Sigmoid colon (tissue), 7 donors: ENCODE results near the gene PLD1. TPM values are rescaled to one million over a fixed set of nuclear protein-coding genes. Genes with fewer than 3 reads are reported as not detected.

Source experiments
- DNase-seq: peaks from one replicate; pipeline ENCODE4 v3.0.0-alpha.2; 2019
- H3K27ac ChIP-seq, 4 donors: fragments of 200-600 bp; sonication (generic); one replicate each; pipeline ENCODE4 v1.5.1; 2016 to 2019; ENCODE audit warnings: mild to moderate bottlenecking in 1 of 4
- H3K27me3 ChIP-seq, 3 donors: fragments of 200-600 bp; sonication (generic); one replicate each; pipeline ENCODE4 v1.5.1; 2019; ENCODE audit warnings: mild to moderate bottlenecking in 1 of 3
- H3K36me3 ChIP-seq, 4 donors: fragments of 200-600 bp; sonication (generic); one replicate each; pipeline ENCODE4 v1.5.1; 2016 to 2019
- H3K4me1 ChIP-seq, 4 donors: fragments of 200-600 bp; sonication (generic); one replicate each; pipeline ENCODE4 v1.5.1; 2017 to 2019
- H3K4me3 ChIP-seq, 4 donors: fragments of 200-600 bp; sonication (generic); one replicate each; pipeline ENCODE4 v1.5.1; 2017 to 2019; ENCODE audit warnings: mild to moderate bottlenecking in 2 of 4, moderate library complexity in 1 of 4
- H3K9me3 ChIP-seq, 4 donors: fragments of 200-600 bp in 3 of 4; sonication (generic) in 3 of 4; one replicate each; pipeline versions ENCODE4 v1.5.1 to v1.6.1; 2013 to 2019
- EP300 ChIP-seq, 4 donors: sonication (generic); formaldehyde crosslinking; IDR thresholded peaks; one replicate each; pipeline ENCODE4 v1.6.1; 2017; ENCODE audit warnings: antibody characterized with exemption in 4 of 4
- POLR2A ChIP-seq, 2 donors: fragments of 450-650 bp; IDR thresholded peaks; one replicate each; pipeline ENCODE4 v1.6.1; 2016; ENCODE audit warnings: antibody characterized with exemption in 2 of 2, mild to moderate bottlenecking in 2 of 2, moderate library complexity in 2 of 2
- POLR2AphosphoS5 ChIP-seq, 4 donors: sonication (generic); formaldehyde crosslinking; IDR thresholded peaks; one replicate each; pipeline ENCODE4 v1.6.1; 2017; ENCODE audit warnings: antibody characterized with exemption in 4 of 4
- WGBS, 2 donors: extraction: QIAGEN DNeasy Blood & Tissue Kit; methylation state at CpG; one replicate each; pipeline ENCODE4 v1.1.7; 2013; 5-methylcytosine and 5-hydroxymethylcytosine counted together
- intact Hi-C: fragments of 100-400 bp; cut with DNase I; formaldehyde crosslinking; loops from one replicate; pipeline ENCODE4 v1.15.1; 2023
- polyA plus RNA-seq, 3 donors: library from polyadenylated mRNA; stranded (reverse); fragments of 200-250 nt; gene quantifications; one replicate each; pipeline ENCODE4 v1.2.3, GENCODE V29; 2013
- total RNA-seq, 4 donors: library from RNA; depleted of rRNA; stranded (reverse); fragments of >200 nt; gene quantifications; one replicate each; pipeline ENCODE4 v1.1.0, GENCODE V29; 2016
- TF ChIP-seq, protein P1 (sequence below), 4 experiments: fragments of 450-650 bp in 3 of 4; fragments of 200-600 bp in 1 of 4; IDR thresholded peaks; one replicate each; pipeline ENCODE4 v1.5.1; 2016 to 2019; ENCODE audit warnings: antibody characterized with exemption in 4 of 4, mild to moderate bottlenecking in 3 of 4, moderate library complexity in 2 of 4
- donor health status: healthy with polysubstance abuse.
- donor health status: Bipolar disorder and iron deficiency.
- donor health status: healthy.

Gene PLD1
- total and polyA plus RNA-seq, 7 donors, result 8.6 to 24.3 (median 12.2) TPM

GRCh38 chr3:171790898-171791691 is 19.2 kb downstream of the PLD1 start:
- Histone ChIP-seq H3K27me3 (no peaks in the 10 kb centered on the region), H3K4me1 (peaks cover 0 to 17% (median 3%) of the 10 kb centered on the region in 4 donors), H3K27ac (peak overlapping the region in 1 of 4 donors; percentile 29), H3K36me3 (no peaks in the 10 kb centered on the region), H3K9me3 (no peaks in the 10 kb centered on the region), H3K4me3 (no peak overlapping the region)
- intact Hi-C loops, result no loop called here
- WGBS, 2 donors, result 57 to 82% methylated on average over 5 of the region's 5 CpGs
- TF ChIP-seq EP300 (IDR thresholded peaks at IDR 0.05), result no peak
- DNase-seq, result no peak

- Histone ChIP-seq H3K9me3 (no peaks in the 10 kb centered on the region), H3K4me1 (peaks cover 0 to 17% (median 3%) of the 10 kb centered on the region in 4 donors), H3K27me3 (no peaks in the 10 kb centered on the region), H3K36me3 (no peaks in the 10 kb centered on the region), H3K27ac (no peak overlapping the region), H3K4me3 (no peak overlapping the region)
- intact Hi-C loops, result no loop called here
- TF ChIP-seq EP300 (IDR thresholded peaks at IDR 0.05), result no peak
- no peak for TF ChIP-seq POLR2AphosphoS5 (IDR thresholded peaks at IDR 0.05)
- TF ChIP-seq, protein P1, sequence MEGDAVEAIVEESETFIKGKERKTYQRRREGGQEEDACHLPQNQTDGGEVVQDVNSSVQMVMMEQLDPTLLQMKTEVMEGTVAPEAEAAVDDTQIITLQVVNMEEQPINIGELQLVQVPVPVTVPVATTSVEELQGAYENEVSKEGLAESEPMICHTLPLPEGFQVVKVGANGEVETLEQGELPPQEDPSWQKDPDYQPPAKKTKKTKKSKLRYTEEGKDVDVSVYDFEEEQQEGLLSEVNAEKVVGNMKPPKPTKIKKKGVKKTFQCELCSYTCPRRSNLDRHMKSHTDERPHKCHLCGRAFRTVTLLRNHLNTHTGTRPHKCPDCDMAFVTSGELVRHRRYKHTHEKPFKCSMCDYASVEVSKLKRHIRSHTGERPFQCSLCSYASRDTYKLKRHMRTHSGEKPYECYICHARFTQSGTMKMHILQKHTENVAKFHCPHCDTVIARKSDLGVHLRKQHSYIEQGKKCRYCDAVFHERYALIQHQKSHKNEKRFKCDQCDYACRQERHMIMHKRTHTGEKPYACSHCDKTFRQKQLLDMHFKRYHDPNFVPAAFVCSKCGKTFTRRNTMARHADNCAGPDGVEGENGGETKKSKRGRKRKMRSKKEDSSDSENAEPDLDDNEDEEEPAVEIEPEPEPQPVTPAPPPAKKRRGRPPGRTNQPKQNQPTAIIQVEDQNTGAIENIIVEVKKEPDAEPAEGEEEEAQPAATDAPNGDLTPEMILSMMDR (IDR thresholded peaks at IDR 0.05), result no peak
- no peak for TF ChIP-seq POLR2A (IDR thresholded peaks at IDR 0.05)
- no peak for DNase-seq
- 87 to 88% methylated on average over 2 of the region's 2 CpGs for WGBS, 2 donors
Observed at GRCh38 chr3:171790574-171790897, 19.7 kb downstream of the PLD1 start.

DNA sequence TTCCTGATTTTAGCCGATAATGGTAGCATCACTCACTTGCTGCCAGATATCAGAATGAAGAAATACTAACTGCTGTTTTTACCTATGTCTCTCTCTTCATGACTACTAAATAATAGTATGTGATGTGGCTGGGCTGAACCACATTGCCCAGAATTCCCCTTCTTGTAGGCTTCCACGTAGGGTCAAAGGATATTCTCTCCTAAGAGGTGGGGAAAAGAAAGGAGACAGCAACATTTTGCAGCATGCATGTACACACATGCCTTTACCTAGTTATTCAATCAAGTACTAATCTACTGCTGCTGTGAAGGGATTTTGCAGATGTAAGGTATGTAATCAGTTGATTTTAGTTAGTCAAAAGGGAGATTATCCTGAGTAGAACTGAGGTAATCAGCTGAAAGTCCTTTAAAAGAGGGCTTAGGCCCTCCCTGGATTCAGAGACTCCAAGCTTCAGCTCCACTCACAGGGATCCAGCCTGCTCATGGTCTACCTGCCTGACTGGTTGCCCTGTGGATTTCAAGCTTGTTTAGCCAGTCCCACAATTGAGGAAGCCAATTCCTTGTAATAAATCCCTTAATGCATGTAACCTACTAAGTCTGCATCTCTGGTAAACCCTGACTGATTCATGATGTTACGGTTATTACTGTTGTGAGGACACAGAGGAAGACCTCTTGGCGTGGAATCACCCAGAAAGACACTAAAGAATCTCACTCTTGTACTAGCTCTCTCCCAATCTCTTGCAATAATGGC is 20.4 kb downstream of the PLD1 start:
- TF ChIP-seq POLR2AphosphoS5 (IDR thresholded peaks at IDR 0.05) (no peak), POLR2A (IDR thresholded peaks at IDR 0.05) (no peak), EP300 (IDR thresholded peaks at IDR 0.05) (no peak)
- TF ChIP-seq, protein P1 (IDR thresholded peaks at IDR 0.05), result no peak
- peaks cover 0 to 17% (median 5%) of the 10 kb centered on the region in 4 donors for H3K4me1 ChIP-seq
- H3K9me3 ChIP-seq, result no peaks in the 10 kb centered on the region
- WGBS, 2 donors, result 62 to 82% methylated on average over 4 of the region's 4 CpGs
- no peaks in the 10 kb centered on the region for H3K36me3 ChIP-seq
- peak overlapping the region in 1 of 4 donors; percentile 15 for H3K27ac ChIP-seq
- DNase-seq, result no peak
- intact Hi-C loops, result no loop called here
- no peaks in the 10 kb centered on the region for H3K27me3 ChIP-seq
- H3K4me3 ChIP-seq, result no peak overlapping the region

- no peak for DNase-seq
- no peak for TF ChIP-seq EP300 (IDR thresholded peaks at IDR 0.05)
- TF ChIP-seq, protein P1 (IDR thresholded peaks at IDR 0.05), result no peak
- TF ChIP-seq POLR2A (IDR thresholded peaks at IDR 0.05), result no peak
- TF ChIP-seq POLR2AphosphoS5 (IDR thresholded peaks at IDR 0.05), result peak; percentile 14 to 45 (median 28)
- H3K27ac ChIP-seq, result peak overlapping the region in 2 of 4 donors; percentile 1 to 54
- WGBS, 2 donors, result 19 to 44% methylated on average over 6 of the region's 6 CpGs
- no peak overlapping the region for H3K4me3 ChIP-seq
- intact Hi-C loops, result no loop called here
- H3K36me3 ChIP-seq, result no peaks in the 10 kb centered on the region
- no peaks in the 10 kb centered on the region for H3K9me3 ChIP-seq
- H3K27me3 ChIP-seq, result no peaks in the 10 kb centered on the region
- H3K4me1 ChIP-seq, result peaks cover 0 to 28% (median 15%) of the 10 kb centered on the region in 4 donors
Observed at GRCh38 chr3:171788546-171789351, 21.5 kb downstream of the PLD1 start.

DNA sequence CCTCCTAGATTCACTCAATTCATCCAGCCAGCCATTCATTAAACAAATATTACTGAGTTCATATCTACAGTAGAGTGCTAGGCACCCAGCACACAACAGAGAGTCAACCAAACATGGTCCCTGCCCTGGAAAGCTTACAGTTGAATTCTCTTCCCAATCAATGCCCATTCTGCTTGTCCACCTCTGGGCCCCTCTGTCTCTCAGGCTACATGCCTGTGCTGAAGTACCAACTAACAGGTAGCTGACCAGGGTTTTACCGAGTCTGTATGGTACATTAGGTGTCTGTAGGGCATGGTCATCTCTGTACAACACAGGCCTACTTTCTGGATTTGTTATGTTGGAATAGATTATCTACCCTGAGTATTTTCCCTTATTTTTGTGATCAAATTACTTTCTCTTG is 23.3 kb downstream of the PLD1 start:
- intact Hi-C loops, result no loop called here
- WGBS, 2 donors, result 99% methylated on average over 1 of the region's 1 CpG

More for the DNA sequence above, 23.3 kb downstream of the PLD1 start:
- peaks cover 0 to 34% (median 18%) of the 10 kb centered on the region in 4 donors for H3K4me1 ChIP-seq
- H3K36me3 ChIP-seq, result no peaks in the 10 kb centered on the region
- TF ChIP-seq POLR2AphosphoS5 (IDR thresholded peaks at IDR 0.05) (no peak), POLR2A (IDR thresholded peaks at IDR 0.05) (no peak), EP300 (IDR thresholded peaks at IDR 0.05) (no peak)
- TF ChIP-seq, protein P1 (IDR thresholded peaks at IDR 0.05), result no peak
- H3K27me3 ChIP-seq, result no peaks in the 10 kb centered on the region
- no peak overlapping the region for H3K4me3 ChIP-seq
- no peaks in the 10 kb centered on the region for H3K9me3 ChIP-seq
- no peak overlapping the region for H3K27ac ChIP-seq
- no peak for DNase-seq
